Astrocyte of the cerebellum (primary cell): ENCODE measurements around the gene ROPN1.

ENCODE experiments used
- DNase-seq: peaks from one replicate; pipeline ENCODE4 v3.0.0-alpha.2; 2011; ENCODE audit warnings: low read depth
- H3K4me3 ChIP-seq: 2 replicates; pipeline ENCODE4 v1.5.1; 2011; ENCODE audit warnings: mild to moderate bottlenecking, low read depth, low read length, moderate library complexity
- in situ Hi-C: cut with HindIII; loops from 2 replicates; pipeline ENCODE4 v1.10.0; 2017; ENCODE audit warnings: low sequenced_read_pairs
- TF ChIP-seq, protein P1 (sequence below): IDR thresholded peaks from 2 replicates; pipeline ENCODE4 v1.5.1; 2012; ENCODE audit warnings: low read length, low read depth, moderate library complexity, mild to moderate bottlenecking; ENCODE audit errors: missing control alignments

ROPN1 gene

DNA sequence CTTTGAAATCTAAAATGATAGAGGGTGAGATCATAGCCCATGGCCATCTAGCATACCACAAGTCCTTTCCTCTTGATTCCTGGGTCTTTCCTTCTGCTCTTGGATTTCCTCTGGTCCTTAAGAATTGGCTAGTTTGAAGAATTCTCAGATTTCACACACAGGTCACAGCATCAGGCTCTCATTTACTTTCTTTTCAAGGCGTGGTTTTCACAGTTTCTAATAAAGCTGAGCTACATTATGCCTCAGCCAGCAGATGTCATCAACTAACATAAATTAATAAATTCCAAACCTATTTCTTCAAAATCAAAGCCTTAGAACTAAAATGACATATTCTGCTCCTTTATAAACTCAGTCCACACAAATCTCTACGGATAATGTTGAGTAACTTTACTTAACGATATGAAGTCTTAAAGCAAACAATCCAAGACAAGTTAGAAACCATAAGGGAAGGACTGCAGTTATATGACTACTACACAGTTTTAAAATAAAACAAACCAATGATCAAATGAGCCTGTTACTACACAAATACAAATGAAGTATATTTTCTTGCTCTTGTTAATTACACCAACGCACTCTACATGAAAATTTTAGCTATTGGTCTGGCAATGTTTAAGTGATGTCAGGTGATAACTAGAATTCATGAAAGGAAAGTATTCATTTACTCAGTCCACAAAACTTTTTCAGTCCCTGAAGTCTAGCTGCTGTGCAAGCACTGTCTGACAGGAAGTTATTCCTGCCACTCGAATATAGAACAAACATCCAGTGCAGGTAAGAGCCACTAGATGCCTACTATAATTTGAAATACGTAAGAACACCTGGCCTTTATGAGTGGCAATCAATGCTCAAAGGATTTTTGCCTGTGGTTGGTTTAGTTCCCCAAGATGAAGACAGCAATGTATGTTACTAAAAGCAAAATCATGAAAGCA lies 40.1 kb downstream of the ROPN1 start:
- in situ Hi-C loops: no loop called here
- TF ChIP-seq, protein P1, sequence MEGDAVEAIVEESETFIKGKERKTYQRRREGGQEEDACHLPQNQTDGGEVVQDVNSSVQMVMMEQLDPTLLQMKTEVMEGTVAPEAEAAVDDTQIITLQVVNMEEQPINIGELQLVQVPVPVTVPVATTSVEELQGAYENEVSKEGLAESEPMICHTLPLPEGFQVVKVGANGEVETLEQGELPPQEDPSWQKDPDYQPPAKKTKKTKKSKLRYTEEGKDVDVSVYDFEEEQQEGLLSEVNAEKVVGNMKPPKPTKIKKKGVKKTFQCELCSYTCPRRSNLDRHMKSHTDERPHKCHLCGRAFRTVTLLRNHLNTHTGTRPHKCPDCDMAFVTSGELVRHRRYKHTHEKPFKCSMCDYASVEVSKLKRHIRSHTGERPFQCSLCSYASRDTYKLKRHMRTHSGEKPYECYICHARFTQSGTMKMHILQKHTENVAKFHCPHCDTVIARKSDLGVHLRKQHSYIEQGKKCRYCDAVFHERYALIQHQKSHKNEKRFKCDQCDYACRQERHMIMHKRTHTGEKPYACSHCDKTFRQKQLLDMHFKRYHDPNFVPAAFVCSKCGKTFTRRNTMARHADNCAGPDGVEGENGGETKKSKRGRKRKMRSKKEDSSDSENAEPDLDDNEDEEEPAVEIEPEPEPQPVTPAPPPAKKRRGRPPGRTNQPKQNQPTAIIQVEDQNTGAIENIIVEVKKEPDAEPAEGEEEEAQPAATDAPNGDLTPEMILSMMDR: no peak
- DNase-seq: no peak
- no peak overlapping the region for H3K4me3 ChIP-seq

- DNase-seq: no peak
Observed at GRCh38 chr3:123949641-123950040, 42.3 kb downstream of the ROPN1 start.

GRCh38 chr3:123948449-123948848 lies 43.5 kb downstream of the ROPN1 start:
- no peak overlapping the region for H3K4me3 ChIP-seq
- in situ Hi-C loops: no loop called here
- TF ChIP-seq, protein P1: no peak
- no peak for DNase-seq

More at GRCh38 chr3:123949641-123950040, 42.3 kb downstream of the ROPN1 start:
- TF ChIP-seq, protein P1: no peak
- no peak overlapping the region for H3K4me3 ChIP-seq
- in situ Hi-C loops: no loop called here

GRCh38 chr3:123947482-123947881 lies 44.4 kb downstream of the ROPN1 start:
- H3K4me3 ChIP-seq: no peak overlapping the region
- TF ChIP-seq, protein P1: no peak
- in situ Hi-C loops: no loop called here
- no peak for DNase-seq

DNA sequence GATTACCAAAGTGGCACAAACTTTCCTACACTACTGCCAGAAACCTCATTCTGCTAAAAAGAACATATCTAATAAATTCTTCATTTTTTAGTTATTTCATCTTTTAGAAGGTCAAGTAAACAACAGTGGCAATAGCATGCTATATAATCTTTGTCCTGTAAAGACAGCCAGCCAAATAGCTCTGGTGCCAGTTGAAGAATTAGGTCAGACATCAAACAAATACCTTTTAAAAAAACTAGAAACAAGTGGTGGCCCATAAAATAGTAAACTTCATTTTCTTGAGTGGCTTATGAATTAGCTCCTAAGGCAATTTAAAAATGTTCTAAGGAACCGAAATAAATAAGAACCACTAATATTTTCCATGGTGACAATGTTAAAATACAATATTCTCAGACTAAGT lies 50.4 kb downstream of the ROPN1 start:
- no peak for DNase-seq
- in situ Hi-C loops: no loop called here
- TF ChIP-seq, protein P1: no peak
- no peak overlapping the region for H3K4me3 ChIP-seq

DNA sequence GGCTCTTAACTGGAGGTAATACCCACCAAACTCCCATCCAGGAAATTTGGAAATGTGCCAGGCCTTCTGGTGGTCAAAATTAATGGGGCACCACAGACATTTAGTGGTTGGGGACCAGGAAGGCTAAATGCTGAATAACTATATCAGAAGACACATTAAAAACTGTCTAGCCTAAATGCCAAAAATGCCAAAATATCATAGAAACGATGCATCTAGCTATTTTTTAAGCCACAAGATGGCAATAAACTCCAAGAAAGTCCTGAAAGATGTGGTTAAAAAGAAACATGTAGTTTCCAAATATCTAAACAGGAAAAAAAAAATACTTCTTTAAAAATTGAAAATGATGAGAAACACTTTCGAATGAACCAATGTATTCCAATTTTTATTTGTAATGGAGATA lies 50.8 kb downstream of the ROPN1 start:
- TF ChIP-seq, protein P1: peak; percentile 18
- no peak overlapping the region for H3K4me3 ChIP-seq
- DNase-seq: no peak
- in situ Hi-C loops: no loop called here
